ENCODE data around the gene EML6.

EML6 gene

DNA sequence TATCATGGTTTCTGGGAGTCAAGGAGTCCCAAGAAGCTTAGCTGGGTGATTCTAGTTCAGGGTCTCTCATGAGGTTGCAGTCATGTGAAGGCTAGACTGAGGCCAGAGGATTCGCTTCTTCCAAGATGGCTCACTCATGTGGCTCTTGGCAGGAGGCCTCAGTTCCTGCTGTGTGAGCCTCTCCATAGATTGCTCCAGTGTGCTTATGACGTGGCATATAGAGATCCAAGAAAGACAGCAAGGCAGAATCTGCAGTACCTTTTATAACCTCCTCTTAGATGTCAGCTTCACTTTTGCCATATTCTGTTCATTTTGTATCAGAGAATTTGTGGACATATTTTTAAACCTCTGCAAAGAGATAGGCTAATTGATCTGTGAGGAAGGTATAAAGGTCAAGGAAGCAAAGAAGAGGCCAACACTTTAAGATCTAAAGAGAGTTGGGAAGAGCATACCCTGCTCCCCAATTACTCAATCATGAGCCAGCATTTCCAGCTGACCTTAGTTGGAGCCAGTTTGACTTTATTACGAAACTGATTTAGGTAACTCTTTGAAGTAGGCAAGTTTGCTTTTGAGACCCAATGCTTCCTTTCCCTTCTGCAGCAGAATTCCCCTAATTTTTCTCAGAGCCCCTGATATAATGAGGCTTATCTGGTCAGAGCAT, 134.7 kb downstream of the EML6 start:
- H3K4me2 ChIP-seq, result no peak overlapping the region
- H3K27me3 ChIP-seq, result no peaks in the 10 kb centered on the region
- H3K4me1 ChIP-seq, result no peaks in the 10 kb centered on the region
- TF ChIP-seq Cebpa-rat (IDR thresholded peaks at IDR 0.05), result no peak
- no peak overlapping the region for H3K4me3 ChIP-seq
- no peaks in the 10 kb centered on the region for H3K9me3 ChIP-seq
- H4K20me1 ChIP-seq, result no peaks in the 10 kb centered on the region
- no peaks in the 10 kb centered on the region for H3K36me3 ChIP-seq
- no peak overlapping the region for H3K9ac ChIP-seq
- H3K27ac ChIP-seq, result no peak overlapping the region

DNA sequence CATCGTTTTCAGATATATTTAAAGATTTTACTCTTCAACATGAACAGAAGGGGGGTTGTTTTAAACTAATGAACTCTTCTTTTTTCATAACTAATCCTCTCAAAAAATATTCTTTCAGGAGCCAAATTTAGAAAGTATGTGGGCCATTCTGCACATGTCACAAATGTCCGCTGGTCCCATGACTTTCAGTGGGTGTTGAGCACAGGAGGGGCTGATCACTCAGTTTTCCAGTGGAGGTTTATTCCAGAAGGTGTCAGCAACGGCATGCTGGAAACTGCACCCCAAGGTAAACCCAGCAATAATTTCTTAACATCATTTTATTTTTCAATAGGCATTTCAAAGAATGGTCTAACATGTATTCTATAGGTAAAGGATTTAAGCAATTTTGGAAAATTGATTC, 136.0 kb downstream of the EML6 start:
- Histone ChIP-seq H3K4me3 (no peak overlapping the region), H3K4me2 (no peak overlapping the region), H3K4me1 (no peaks in the 10 kb centered on the region), H3K36me3 (no peaks in the 10 kb centered on the region), H3K27me3 (no peaks in the 10 kb centered on the region), H3K27ac (no peak overlapping the region), H3K9ac (no peak overlapping the region), H4K20me1 (no peaks in the 10 kb centered on the region), H3K9me3 (no peaks in the 10 kb centered on the region)
- no peak for TF ChIP-seq Cebpa-rat (IDR thresholded peaks at IDR 0.05)

DNA sequence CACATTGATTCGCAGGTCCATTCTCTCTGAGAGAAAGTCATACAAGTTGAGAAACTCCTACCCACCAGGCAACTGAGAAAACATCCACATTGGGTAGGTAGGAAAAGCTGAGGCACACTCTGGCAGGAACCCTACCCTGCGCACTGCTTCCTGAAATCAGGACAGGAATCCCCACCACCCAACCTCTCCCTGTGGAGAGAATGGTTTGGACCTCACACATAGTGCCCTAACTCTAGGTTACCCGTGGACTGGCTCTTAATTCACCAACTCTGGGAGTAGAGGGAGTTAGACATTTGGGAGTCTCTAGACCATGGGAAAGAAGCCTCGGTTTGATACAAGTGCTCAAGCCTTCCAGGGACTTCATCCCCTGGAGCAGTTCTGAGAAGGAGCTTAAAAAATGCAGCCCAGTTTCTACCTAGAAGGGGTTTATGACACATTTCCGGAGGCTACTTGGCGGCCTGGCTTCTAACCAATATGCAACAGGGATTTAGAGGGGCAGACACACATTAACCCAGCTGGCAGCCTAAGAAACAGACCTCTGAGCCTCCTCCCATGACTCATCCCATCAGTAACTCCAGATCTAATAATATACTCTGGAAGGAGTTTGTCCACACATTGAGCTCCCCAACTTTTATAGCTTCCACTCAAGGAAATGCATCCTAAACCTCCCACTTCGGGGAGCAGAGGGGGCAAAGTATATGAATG, 136.7 kb downstream of the EML6 start:
- Histone ChIP-seq H4K20me1 (no peaks in the 10 kb centered on the region), H3K27me3 (no peaks in the 10 kb centered on the region), H3K36me3 (no peaks in the 10 kb centered on the region), H3K27ac (no peak overlapping the region), H3K9ac (no peak overlapping the region), H3K9me3 (no peaks in the 10 kb centered on the region), H3K4me3 (no peak overlapping the region), H3K4me2 (no peak overlapping the region), H3K4me1 (no peaks in the 10 kb centered on the region)
- no peak for TF ChIP-seq Cebpa-rat (IDR thresholded peaks at IDR 0.05)

DNA sequence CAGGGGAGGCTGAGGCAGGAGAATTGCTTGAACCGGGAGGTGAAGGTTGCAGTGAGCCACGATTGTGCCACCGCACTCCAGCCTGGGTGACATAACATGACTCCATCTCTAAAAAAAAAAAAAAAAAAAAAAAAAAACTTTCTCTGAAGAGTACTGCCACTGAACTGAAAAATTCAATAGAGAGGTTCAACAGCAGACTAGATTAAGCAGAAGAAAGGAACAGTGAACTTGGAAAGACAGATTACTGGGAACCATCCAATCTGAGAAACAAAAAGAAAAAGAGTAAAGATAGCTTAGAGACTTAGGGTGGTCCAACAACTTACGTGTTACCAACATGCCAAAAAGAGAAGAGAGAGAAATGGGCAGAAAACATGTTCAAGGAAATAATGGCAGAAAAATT, 138.8 kb downstream of the EML6 start:
- Histone ChIP-seq H3K4me3 (no peak overlapping the region), H3K27me3 (no peaks in the 10 kb centered on the region), H4K20me1 (no peaks in the 10 kb centered on the region), H3K27ac (no peak overlapping the region), H3K4me1 (no peaks in the 10 kb centered on the region), H3K9ac (no peak overlapping the region), H3K36me3 (no peaks in the 10 kb centered on the region), H3K9me3 (no peaks in the 10 kb centered on the region), H3K4me2 (no peak overlapping the region)
- no peak for TF ChIP-seq Cebpa-rat (IDR thresholded peaks at IDR 0.05)

DNA sequence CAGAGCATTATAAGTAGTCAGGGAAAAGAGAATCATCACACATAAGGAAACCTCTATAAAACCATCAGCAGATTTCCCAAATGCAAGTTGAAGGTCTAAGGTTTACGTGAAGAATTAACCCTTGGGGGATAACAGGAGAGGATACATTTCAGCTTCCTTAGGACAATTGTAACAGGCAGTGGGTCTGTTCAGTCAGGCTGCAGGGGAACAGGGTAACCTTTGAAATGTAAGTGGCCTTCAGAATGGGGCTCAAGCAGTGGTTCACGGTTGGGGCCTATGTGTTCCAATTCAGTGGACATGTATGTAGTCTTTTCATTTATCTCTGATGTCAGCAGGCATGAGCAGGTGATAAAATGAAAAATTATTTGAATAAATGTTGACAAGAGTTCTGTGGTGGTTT, 139.3 kb downstream of the EML6 start:
- Histone ChIP-seq H3K4me3 (no peak overlapping the region), H3K27ac (no peak overlapping the region), H3K9ac (no peak overlapping the region), H3K9me3 (no peaks in the 10 kb centered on the region), H3K4me2 (no peak overlapping the region), H3K4me1 (no peaks in the 10 kb centered on the region), H3K36me3 (no peaks in the 10 kb centered on the region), H3K27me3 (no peaks in the 10 kb centered on the region), H4K20me1 (no peaks in the 10 kb centered on the region)
- no peak for TF ChIP-seq Cebpa-rat (IDR thresholded peaks at IDR 0.05)

DNA sequence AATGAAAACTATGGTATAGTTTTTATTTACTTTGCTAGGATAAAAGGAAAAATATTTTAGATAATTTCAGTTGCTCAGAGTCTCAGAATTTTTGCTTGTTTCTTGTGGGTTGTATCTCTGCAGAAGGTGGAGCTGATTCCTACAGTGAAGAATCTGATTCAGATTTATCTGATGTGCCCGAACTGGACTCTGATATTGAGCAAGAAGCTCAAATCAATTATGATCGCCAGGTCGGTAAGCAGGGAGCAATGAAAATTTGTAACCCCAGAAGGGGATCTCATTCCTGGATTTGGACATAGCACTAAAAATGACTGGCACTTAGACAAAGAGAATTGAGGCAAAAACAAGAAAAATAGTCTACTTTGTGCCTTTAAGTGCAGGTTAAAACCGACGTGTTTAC, 140.2 kb downstream of the EML6 start:
- Histone ChIP-seq H4K20me1 (no peaks in the 10 kb centered on the region), H3K27ac (no peak overlapping the region), H3K4me2 (no peak overlapping the region), H3K9me3 (no peaks in the 10 kb centered on the region), H3K27me3 (no peaks in the 10 kb centered on the region), H3K4me1 (no peaks in the 10 kb centered on the region), H3K4me3 (no peak overlapping the region), H3K9ac (no peak overlapping the region), H3K36me3 (no peaks in the 10 kb centered on the region)
- TF ChIP-seq Cebpa-rat (IDR thresholded peaks at IDR 0.05), result no peak

DNA sequence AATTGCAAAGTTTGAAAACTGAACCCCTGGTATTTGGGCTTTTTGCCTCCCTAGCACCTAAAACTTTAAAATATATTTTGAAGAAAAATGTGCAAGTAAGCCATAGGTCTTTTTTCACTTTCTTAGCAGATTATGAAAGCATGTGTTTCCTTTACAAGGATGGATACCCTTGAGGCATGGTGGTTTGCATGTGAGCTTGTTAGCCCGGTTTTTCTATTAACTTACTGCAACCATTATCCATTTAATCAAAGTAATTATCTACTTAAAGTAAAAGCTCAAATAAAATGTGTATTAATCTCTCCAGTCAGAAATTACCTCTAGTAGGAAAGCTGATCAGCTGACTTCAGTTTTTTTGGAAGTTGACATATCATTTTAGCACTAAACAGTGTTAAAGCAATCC, 140.6 kb downstream of the EML6 start:
- Histone ChIP-seq H3K27ac (no peak overlapping the region), H3K27me3 (no peaks in the 10 kb centered on the region), H4K20me1 (no peaks in the 10 kb centered on the region), H3K4me2 (no peak overlapping the region), H3K9ac (no peak overlapping the region), H3K4me3 (no peak overlapping the region), H3K36me3 (no peaks in the 10 kb centered on the region), H3K4me1 (no peaks in the 10 kb centered on the region), H3K9me3 (no peaks in the 10 kb centered on the region)
- TF ChIP-seq Cebpa-rat (IDR thresholded peaks at IDR 0.05), result no peak

DNA sequence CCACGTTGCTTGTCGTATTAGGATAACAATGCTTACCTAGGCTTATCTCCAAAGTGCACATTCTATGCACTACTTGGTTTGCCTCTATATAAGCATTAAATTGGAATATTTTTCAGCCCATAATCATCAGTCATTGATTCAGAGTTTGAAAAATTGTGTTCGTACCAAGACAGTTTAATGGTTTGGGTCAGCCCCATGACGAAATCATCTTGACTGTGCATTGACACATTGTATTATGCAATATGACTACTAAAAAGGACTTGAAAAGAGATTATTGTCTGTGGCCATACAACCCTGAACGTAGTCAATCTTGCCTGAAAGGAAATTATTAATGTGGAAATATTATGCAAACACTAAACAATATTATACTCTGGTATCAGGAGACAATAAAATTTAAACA, 141.3 kb downstream of the EML6 start:
- Histone ChIP-seq H3K9me3 (no peaks in the 10 kb centered on the region), H3K27me3 (no peaks in the 10 kb centered on the region), H3K27ac (no peak overlapping the region), H3K4me3 (no peak overlapping the region), H3K4me2 (no peak overlapping the region), H3K36me3 (no peaks in the 10 kb centered on the region), H3K4me1 (no peaks in the 10 kb centered on the region), H3K9ac (no peak overlapping the region), H4K20me1 (no peaks in the 10 kb centered on the region)
- TF ChIP-seq Cebpa-rat (IDR thresholded peaks at IDR 0.05), result no peak

DNA sequence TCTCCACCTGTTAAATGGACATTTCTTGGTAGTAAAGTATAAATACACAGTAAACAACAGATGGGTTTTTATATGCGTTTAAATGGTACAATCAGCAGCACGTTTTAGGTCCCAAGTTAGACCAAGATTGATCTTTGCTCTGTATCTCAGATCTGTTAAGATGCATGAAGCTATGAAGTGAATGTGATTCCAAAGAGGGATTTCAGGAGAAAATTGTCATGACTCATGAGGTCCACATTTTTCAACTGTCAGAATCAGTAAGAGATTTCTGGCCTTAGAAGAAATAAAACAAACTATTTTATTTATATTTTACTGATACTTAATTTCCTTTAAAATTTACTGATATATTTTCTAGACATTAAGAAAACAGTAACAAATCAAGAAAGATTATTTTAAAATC, 142.7 kb downstream of the EML6 start:
- no peaks in the 10 kb centered on the region for H3K36me3 ChIP-seq
- no peaks in the 10 kb centered on the region for H4K20me1 ChIP-seq
- no peak for TF ChIP-seq Cebpa-rat (IDR thresholded peaks at IDR 0.05)
- H3K27ac ChIP-seq, result no peak overlapping the region
- H3K4me3 ChIP-seq, result no peak overlapping the region
- H3K9me3 ChIP-seq, result no peaks in the 10 kb centered on the region
- H3K4me1 ChIP-seq, result no peaks in the 10 kb centered on the region
- H3K9ac ChIP-seq, result no peak overlapping the region
- no peaks in the 10 kb centered on the region for H3K27me3 ChIP-seq
- no peak overlapping the region for H3K4me2 ChIP-seq

DNA sequence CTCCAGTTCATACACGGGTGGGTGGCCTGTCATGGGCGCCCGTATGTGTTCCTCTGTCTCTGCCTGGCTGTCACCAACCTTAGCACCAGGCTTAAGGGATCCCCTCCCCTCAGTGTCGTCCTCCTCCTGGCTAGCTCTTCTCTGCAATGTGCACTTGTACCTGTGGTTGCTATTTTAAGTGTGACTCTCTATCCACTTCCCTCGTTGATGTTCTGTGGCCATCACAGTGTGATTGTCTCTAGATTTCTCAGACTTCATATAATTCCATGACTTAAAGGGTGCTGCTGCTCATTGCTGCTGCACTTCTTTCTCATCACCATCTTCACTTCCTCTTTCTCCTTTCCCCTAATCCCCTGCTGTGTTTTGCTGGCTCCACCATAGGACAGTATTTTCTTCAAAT, 143.4 kb downstream of the EML6 start:
- H3K27ac ChIP-seq, result no peak overlapping the region
- H3K9ac ChIP-seq, result no peak overlapping the region
- H3K4me3 ChIP-seq, result no peak overlapping the region
- no peaks in the 10 kb centered on the region for H3K9me3 ChIP-seq
- no peaks in the 10 kb centered on the region for H3K27me3 ChIP-seq
- no peaks in the 10 kb centered on the region for H3K4me1 ChIP-seq
- H3K36me3 ChIP-seq, result no peaks in the 10 kb centered on the region
- TF ChIP-seq Cebpa-rat (IDR thresholded peaks at IDR 0.05), result no peak
- no peak overlapping the region for H3K4me2 ChIP-seq
- no peaks in the 10 kb centered on the region for H4K20me1 ChIP-seq

All from BLaER1 (cell line).